Pancreas (tissue), 10 donors: ENCODE data around the gene POU2AF2. TPM values are rescaled to one million over a fixed set of nuclear protein-coding genes. Genes with fewer than 3 reads are reported as not detected.
A peak's percentile ranks its signal among the peaks of the same experiment; 100 is the strongest.
"Not testable (repeated sequence)": the region's sequence is repeated elsewhere in the genome, so short reads cannot be mapped to it uniquely, and the experiment has no call there.

ENCODE experiments used
- ATAC-seq, 4 donors: fragments of 200-7000 bp; cut with Tn5 transposase; one replicate each; pipeline versions ENCODE4 v1.8.0 to v1.9.1; 2020; ENCODE audit warnings: mild to moderate bottlenecking in 4 of 4, moderate library complexity in 4 of 4
- DNase-seq, 6 donors: peaks; one replicate each; pipeline ENCODE4 v3.0.0-alpha.2; 2020
- FAIRE-seq: peaks from 2 replicates; lab custom pipeline; 2012; peaks lifted over from hg19 to GRCh38; lab: Jason Lieb, UNC
- H3K27ac ChIP-seq, 4 donors: fragments of 200-600 bp; sonication (generic); 1 replicate in 3 of 4; 2 replicates in 1 of 4; pipeline versions ENCODE4 v1.5.0 to v1.8.0; 2020
- H3K27me3 ChIP-seq, 4 donors: fragments of 200-600 bp; one replicate each; pipeline ENCODE4 v1.8.0; 2021
- H3K36me3 ChIP-seq, 3 donors: fragments of 200-600 bp; sonication (generic) in 1 of 3; one replicate each; pipeline versions ENCODE4 v1.5.0 to v1.8.0; 2020 to 2021
- H3K4me1 ChIP-seq, 3 donors: fragments of 200-600 bp; one replicate each; pipeline ENCODE4 v1.8.0; 2021
- H3K4me3 ChIP-seq, 4 donors: fragments of 200-600 bp; sonication (generic) in 2 of 4; one replicate each; pipeline versions ENCODE4 v1.5.0 to v1.8.0; 2020 to 2021
- H3K9me3 ChIP-seq, 4 donors: fragments of 200-600 bp; one replicate each; pipeline ENCODE4 v1.8.0; 2021
- WGBS, 2 donors: extraction: QIAGEN DNeasy Blood & Tissue Kit; methylation state at CpG; one replicate each; pipeline ENCODE4 v1.1.7; 2013; 5-methylcytosine and 5-hydroxymethylcytosine counted together
- intact Hi-C, 3 donors: fragments of 100-400 bp; cut with DNase I; formaldehyde crosslinking; loops; one replicate each; pipeline versions ENCODE4 v1.11.1 to v1.14.2; 2022
- polyA plus RNA-seq, 2 donors: library from polyadenylated mRNA; stranded (reverse); fragments of 200-250 nt; gene quantifications; one replicate each; pipeline ENCODE4 v1.2.3, GENCODE V29; 2013
- total RNA-seq, 6 donors: library from RNA; stranded (reverse); fragmentation: NEBNext Ultra II Directional in 4 of 6; extraction: Animal tissue kit (Norgen Biotek cat#: 25700) in 4 of 6; gene quantifications; one replicate each; pipeline versions ENCODE4 v1.2.1 to v1.2.4, GENCODE V29; 2021 to 2023
- TF ChIP-seq, protein P1 (sequence below), 4 donors: fragments of 200-600 bp; sonication (generic) in 3 of 4; IDR thresholded peaks; one replicate each; pipeline versions ENCODE4 v1.5.0 to v1.8.0; 2021; ENCODE audit warnings: antibody characterized with exemption in 4 of 4
- donor health status: healthy with polysubstance abuse.
- donor health status: DM: no; HTN: no; CAD: no; lungs with moderate emphysema.
- donor health status: DM: no; HTN: no; CAD: no.
- donor health status: control.
- donor health status: control.
- donor health status: Bipolar disorder and iron deficiency.
- donor health status: DM: yes; HTN: yes; CAD: no.
- donor health status: DM: no; HTN: no; CAD: no.
- donor health status: DM: no; HTN: no; CAD: no.
- donor health status: DM: yes; HTN: yes; CAD: no.

Gene POU2AF2
- total and polyA plus RNA-seq, 8 donors = 0.16 to 1.9 (median 0.24) TPM

DNA sequence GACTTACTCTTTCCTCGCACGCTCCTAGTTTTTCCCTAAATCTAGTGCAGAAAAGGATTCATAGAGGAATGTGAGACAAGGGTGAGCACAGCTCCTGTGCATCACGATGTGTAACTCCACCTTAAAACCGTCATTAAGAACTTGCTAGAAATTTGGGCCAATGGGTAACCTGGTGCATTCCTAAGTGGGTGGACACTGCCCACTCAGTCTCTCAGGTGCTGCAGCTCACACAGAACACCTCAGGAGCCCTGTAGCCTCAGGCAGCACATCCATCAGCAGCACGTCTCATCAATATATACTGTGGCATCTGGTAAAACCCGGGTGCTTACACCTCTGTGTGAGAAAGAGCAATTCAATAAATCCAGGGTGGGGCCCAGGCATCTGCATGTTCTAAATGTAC lies 65.2 kb downstream of the POU2AF2 start:
- intact Hi-C loops = no loop called here
- Histone ChIP-seq H3K4me3 (no peak overlapping the region), H3K9me3 (no peaks in the 10 kb centered on the region), H3K36me3 (no peaks in the 10 kb centered on the region), H3K4me1 (peaks cover 4 to 35% (median 7%) of the 10 kb centered on the region in 3 donors), H3K27ac (peak overlapping the region in 2 of 4 donors; percentile 19 to 26), H3K27me3 (no peaks in the 10 kb centered on the region)
- 79 to 84% methylated on average over 6 of the region's 6 CpGs for WGBS, 2 donors
- no peak for FAIRE-seq
- ATAC-seq = no peak
- TF ChIP-seq, protein P1, sequence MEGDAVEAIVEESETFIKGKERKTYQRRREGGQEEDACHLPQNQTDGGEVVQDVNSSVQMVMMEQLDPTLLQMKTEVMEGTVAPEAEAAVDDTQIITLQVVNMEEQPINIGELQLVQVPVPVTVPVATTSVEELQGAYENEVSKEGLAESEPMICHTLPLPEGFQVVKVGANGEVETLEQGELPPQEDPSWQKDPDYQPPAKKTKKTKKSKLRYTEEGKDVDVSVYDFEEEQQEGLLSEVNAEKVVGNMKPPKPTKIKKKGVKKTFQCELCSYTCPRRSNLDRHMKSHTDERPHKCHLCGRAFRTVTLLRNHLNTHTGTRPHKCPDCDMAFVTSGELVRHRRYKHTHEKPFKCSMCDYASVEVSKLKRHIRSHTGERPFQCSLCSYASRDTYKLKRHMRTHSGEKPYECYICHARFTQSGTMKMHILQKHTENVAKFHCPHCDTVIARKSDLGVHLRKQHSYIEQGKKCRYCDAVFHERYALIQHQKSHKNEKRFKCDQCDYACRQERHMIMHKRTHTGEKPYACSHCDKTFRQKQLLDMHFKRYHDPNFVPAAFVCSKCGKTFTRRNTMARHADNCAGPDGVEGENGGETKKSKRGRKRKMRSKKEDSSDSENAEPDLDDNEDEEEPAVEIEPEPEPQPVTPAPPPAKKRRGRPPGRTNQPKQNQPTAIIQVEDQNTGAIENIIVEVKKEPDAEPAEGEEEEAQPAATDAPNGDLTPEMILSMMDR (IDR thresholded peaks at IDR 0.05) = no peak
- no peak for DNase-seq

DNA sequence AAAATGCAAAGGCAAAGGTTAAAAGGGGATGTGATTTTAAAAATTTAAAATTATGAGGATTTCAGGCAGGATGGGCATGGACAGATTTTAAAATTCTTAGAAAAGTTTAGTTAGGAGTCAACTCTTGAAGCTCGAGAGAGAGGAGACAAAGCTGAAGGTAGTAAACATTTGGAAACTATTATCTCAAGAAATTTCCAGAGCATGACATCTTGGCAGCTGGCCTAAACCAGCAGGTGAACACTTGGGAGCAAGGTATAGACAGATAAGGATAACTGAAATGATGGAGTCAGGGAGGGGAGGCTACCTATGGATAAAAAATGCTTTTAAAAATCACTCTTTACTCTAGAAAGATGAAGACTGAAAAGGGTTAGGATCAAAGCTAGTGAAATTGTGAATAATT lies 66.6 kb downstream of the POU2AF2 start:
- H3K36me3 ChIP-seq = no peaks in the 10 kb centered on the region
- 21 to 37% methylated on average over 1 of the region's 1 CpG for WGBS, 2 donors
- H3K27ac ChIP-seq = no peak overlapping the region
- TF ChIP-seq, protein P1 (IDR thresholded peaks at IDR 0.05) = no peak
- ATAC-seq (no peak), DNase-seq (no peak), FAIRE-seq (no peak)
- H3K4me3 ChIP-seq = no peak overlapping the region
- H3K27me3 ChIP-seq = no peaks in the 10 kb centered on the region
- H3K9me3 ChIP-seq = no peaks in the 10 kb centered on the region
- intact Hi-C loops = no loop called here
- H3K4me1 ChIP-seq = peaks cover 4 to 35% (median 7%) of the 10 kb centered on the region in 3 donors

DNA sequence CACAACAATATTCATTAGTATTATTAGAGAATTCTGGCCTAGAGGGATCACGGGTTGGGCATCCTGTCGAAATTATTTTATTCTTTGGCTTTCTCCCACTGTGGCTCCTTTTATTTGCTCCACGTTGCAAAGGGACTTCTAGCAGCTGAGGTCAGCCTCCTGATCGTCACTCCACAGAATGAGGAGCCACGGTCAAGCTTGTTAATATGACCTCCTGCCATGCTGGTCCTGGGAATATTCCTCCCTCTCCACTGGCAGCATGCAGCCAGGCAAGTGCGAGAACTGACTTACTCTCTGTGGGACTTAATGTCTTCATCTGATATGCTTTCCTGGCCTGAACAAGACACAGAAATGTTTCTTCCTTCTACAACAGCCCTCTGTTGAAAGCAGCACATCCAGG lies 73.8 kb downstream of the POU2AF2 start:
- no peak for DNase-seq
- 89 to 90% methylated on average over 6 of the region's 6 CpGs for WGBS, 2 donors

DNA sequence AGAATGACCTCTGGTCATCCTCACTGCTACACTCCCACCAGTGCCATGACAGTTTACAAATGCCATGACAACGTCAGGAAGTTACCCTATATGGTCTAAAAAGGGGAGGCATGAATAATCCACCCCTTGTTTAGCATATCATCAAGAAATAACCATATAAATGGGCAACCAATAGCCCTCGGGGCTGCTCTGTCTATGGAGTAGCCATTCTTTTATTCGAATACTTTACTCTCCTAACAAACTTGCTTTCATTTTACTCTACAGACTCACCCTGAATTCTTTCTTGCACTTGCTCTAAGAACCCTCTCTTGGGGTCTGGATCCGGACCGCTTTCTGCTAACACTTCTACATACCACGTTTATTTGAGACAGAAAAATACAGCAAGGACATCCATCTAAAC lies 74.7 kb downstream of the POU2AF2 start:
- H3K27me3 ChIP-seq, intact Hi-C loops, ATAC-seq, H3K4me3 ChIP-seq, DNase-seq, H3K9me3 ChIP-seq, H3K36me3 ChIP-seq, FAIRE-seq: not testable (repeated sequence)
- peaks cover 7 to 16% (median 11%) of the 10 kb centered on the region in 3 donors for H3K4me1 ChIP-seq
- WGBS, 2 donors = 87 to 88% methylated on average over 6 of the region's 6 CpGs
- H3K27ac ChIP-seq = peak overlapping the region in 3 of 4 donors; percentile 36 to 53 (median 50)

More for the DNA sequence above, 73.8 kb downstream of the POU2AF2 start:
- TF ChIP-seq, protein P1 (IDR thresholded peaks at IDR 0.05) = no peak
- no peak overlapping the region for H3K4me3 ChIP-seq
- FAIRE-seq (no peak), ATAC-seq (no peak)
- H3K36me3 ChIP-seq = no peaks in the 10 kb centered on the region
- no peak overlapping the region for H3K27ac ChIP-seq
- no peaks in the 10 kb centered on the region for H3K9me3 ChIP-seq
- intact Hi-C loops = no loop called here
- no peaks in the 10 kb centered on the region for H3K27me3 ChIP-seq
- H3K4me1 ChIP-seq = peaks cover 7 to 13% (median 11%) of the 10 kb centered on the region in 3 donors

DNA sequence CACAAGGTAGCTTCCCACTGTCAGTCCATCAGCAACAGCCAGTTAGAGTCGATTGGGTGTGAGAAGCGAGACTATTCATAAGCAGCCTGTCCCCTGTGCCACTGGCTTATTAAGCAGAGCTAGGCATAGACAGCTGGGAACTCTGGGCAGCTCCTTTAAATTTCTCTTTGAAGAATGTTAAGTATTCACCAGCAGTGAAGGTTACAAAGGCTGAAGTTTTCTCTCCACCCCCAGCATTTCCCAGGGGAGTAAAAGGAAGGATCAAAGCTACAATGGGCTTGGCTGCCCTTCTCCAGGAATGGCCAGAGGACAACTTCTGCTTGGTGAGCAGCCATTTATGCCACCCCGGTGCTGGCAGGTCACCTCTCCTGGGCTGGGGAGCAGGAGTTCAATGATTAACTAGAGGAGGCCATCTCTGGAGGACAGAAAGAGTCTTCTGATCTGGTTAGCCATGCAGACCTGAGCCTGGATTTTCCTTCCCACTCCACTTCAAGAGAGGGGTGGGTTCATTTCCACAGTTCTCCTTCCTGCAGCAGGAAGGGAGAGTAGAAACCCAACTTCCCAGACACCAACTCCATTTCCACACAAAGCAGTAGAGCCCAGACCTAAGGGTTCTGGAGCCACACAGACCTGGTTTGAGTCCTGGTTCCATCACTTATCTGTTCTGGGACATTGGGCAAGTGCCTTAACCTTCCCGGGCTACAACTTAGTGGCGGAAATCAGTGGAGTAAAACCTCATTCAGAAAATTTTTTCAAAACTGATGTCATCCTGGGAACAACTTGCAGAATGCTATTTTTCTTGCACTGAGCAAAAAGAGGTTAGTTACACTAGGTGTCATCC lies 75.4 kb downstream of the POU2AF2 start:
- Histone ChIP-seq H3K27ac (peak overlapping the region; percentile 31 to 53 (median 43)), H3K4me3 (no peak overlapping the region), H3K9me3 (no peaks in the 10 kb centered on the region), H3K4me1 (peaks cover 7 to 16% (median 11%) of the 10 kb centered on the region in 3 donors), H3K27me3 (no peaks in the 10 kb centered on the region), H3K36me3 (no peaks in the 10 kb centered on the region)
- no peak for FAIRE-seq
- peak; percentile 62 to 91 (median 86) for ATAC-seq
- 51% methylated on average over 5 of the region's 5 CpGs for WGBS, 2 donors
- TF ChIP-seq, protein P1 (IDR thresholded peaks at IDR 0.05) = no peak
- DNase-seq = peak in 3 of 6 donors; percentile 47 to 51 (median 48)
- intact Hi-C loops = no loop called here
